Vagina (tissue), 2 donors: ENCODE results near the gene HNRNPU. TPM values are rescaled to one million over a fixed set of nuclear protein-coding genes. Genes with fewer than 3 reads are reported as not detected.

ENCODE experiments used
- DNase-seq, 2 donors: peaks; one replicate each; pipeline ENCODE4 v3.0.0-alpha.2; 2017; ENCODE audit errors: extremely low spot score in 2 of 2
- H3K27ac ChIP-seq: fragments of 200-600 bp; sonication (generic); one replicate; pipeline ENCODE4 v1.5.1; 2019
- H3K27me3 ChIP-seq: fragments of 200-600 bp; sonication (generic); one replicate; pipeline ENCODE4 v1.5.1; 2019
- H3K36me3 ChIP-seq, 2 donors: fragments of 200-600 bp; sonication (generic); one replicate each; pipeline ENCODE4 v1.5.1; 2017 to 2019
- H3K4me1 ChIP-seq: fragments of 200-600 bp; sonication (generic); one replicate; pipeline ENCODE4 v1.5.1; 2019
- H3K4me3 ChIP-seq, 2 donors: fragments of 200-600 bp; sonication (generic); 1 replicate in 1 of 2; 2 replicates in 1 of 2; pipeline ENCODE4 v1.5.1; 2016 to 2019
- H3K9me3 ChIP-seq: fragments of 200-600 bp; sonication (generic); one replicate; pipeline ENCODE4 v1.5.1; 2019
- POLR2A ChIP-seq, 2 donors: fragments of 450-650 bp; IDR thresholded peaks; one replicate each; pipeline ENCODE4 v1.6.1; 2017; ENCODE audit warnings: antibody characterized with exemption in 2 of 2, mild to moderate bottlenecking in 2 of 2, moderate library complexity in 2 of 2
- POLR2AphosphoS5 ChIP-seq, 2 donors: sonication (generic); formaldehyde crosslinking; IDR thresholded peaks; one replicate each; pipeline ENCODE4 v1.9.0; 2017; ENCODE audit warnings: antibody characterized with exemption in 2 of 2, mild to moderate bottlenecking in 2 of 2, low read depth in 1 of 2; ENCODE audit not compliant: insufficient read depth in 1 of 2
- intact Hi-C: fragments of 100-400 bp; cut with DNase I; formaldehyde crosslinking; loops from one replicate; pipeline ENCODE4 v1.15.1; 2023
- total RNA-seq: library from RNA; depleted of rRNA; stranded (reverse); fragments of >200 nt; gene quantifications from one replicate; pipeline ENCODE4 v1.2.3, GENCODE V29; 2016
- TF ChIP-seq, protein P1 (sequence below), 3 experiments: fragments of 450-650 bp in 2 of 3; fragments of 200-600 bp in 1 of 3; sonication (generic) in 1 of 3; IDR thresholded peaks; one replicate each; pipeline ENCODE4 v1.5.1; 2017 to 2019; ENCODE audit warnings: antibody characterized with exemption in 3 of 3, mild to moderate bottlenecking in 2 of 3, moderate library complexity in 2 of 3

Gene HNRNPU
- total RNA-seq, 1 donor from 2014 or later: 293 TPM

- Histone ChIP-seq H3K4me3 (no peak overlapping the region), H3K4me1 (no peaks in the 10 kb centered on the region), H3K9me3 (no peaks in the 10 kb centered on the region), H3K27ac (no peak overlapping the region), H3K36me3 (no peaks in the 10 kb centered on the region), H3K27me3 (no peaks in the 10 kb centered on the region)
- TF ChIP-seq POLR2A (IDR thresholded peaks at IDR 0.05) (no peak), POLR2AphosphoS5 (IDR thresholded peaks at IDR 0.05; ENCODE audit: insufficient read depth in 1 of 2, low read depth in 1 of 2) (no peak)
- TF ChIP-seq, protein P1, sequence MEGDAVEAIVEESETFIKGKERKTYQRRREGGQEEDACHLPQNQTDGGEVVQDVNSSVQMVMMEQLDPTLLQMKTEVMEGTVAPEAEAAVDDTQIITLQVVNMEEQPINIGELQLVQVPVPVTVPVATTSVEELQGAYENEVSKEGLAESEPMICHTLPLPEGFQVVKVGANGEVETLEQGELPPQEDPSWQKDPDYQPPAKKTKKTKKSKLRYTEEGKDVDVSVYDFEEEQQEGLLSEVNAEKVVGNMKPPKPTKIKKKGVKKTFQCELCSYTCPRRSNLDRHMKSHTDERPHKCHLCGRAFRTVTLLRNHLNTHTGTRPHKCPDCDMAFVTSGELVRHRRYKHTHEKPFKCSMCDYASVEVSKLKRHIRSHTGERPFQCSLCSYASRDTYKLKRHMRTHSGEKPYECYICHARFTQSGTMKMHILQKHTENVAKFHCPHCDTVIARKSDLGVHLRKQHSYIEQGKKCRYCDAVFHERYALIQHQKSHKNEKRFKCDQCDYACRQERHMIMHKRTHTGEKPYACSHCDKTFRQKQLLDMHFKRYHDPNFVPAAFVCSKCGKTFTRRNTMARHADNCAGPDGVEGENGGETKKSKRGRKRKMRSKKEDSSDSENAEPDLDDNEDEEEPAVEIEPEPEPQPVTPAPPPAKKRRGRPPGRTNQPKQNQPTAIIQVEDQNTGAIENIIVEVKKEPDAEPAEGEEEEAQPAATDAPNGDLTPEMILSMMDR (IDR thresholded peaks at IDR 0.05): no peak
- no peak for DNase-seq
- intact Hi-C loops: no loop called here
Measured at GRCh38 chr1:244878681-244879080, 14.3 kb upstream of the HNRNPU start.

DNA sequence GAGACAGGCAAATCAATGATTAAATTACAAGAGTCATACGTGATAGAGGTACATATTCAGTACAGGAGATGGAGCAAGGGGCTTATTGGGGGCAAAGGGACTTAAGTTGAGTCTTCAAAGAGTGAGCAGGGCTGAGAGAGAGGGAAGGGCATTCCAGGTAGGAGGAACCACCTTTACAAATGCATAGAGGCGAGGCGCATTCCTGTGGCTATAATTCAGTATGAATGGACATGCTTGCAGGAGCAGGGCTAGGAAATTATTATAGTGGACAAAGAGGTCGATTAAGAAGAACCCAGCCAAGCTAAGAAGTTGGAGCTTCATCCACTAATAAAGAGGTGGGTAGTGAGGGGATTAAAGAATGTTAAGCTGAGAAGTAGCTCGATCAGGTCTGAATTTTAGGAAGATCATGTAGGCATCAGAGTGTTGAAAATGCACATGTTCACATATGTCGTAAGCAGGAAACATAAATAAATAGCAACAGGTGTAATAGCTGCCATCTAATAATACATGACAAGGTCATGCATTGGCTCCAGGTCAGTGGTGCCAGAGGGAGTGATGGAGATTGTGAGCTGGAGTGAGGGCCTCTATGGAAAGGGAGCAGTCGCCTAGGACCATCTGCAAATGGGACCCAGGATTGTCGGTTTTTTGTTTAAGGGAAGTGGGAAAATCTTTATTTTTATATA, 12.0 kb upstream of the HNRNPU start:
- DNase-seq: no peak
- no peak overlapping the region for H3K4me3 ChIP-seq
- intact Hi-C loops: no loop called here
- TF ChIP-seq POLR2A (IDR thresholded peaks at IDR 0.05) (no peak), POLR2AphosphoS5 (IDR thresholded peaks at IDR 0.05; ENCODE audit: insufficient read depth in 1 of 2, low read depth in 1 of 2) (no peak)
- TF ChIP-seq, protein P1 (IDR thresholded peaks at IDR 0.05): no peak
- H3K4me1 ChIP-seq: no peaks in the 10 kb centered on the region
- H3K36me3 ChIP-seq: no peaks in the 10 kb centered on the region
- no peaks in the 10 kb centered on the region for H3K27me3 ChIP-seq
- H3K9me3 ChIP-seq: no peaks in the 10 kb centered on the region
- no peak overlapping the region for H3K27ac ChIP-seq

DNA sequence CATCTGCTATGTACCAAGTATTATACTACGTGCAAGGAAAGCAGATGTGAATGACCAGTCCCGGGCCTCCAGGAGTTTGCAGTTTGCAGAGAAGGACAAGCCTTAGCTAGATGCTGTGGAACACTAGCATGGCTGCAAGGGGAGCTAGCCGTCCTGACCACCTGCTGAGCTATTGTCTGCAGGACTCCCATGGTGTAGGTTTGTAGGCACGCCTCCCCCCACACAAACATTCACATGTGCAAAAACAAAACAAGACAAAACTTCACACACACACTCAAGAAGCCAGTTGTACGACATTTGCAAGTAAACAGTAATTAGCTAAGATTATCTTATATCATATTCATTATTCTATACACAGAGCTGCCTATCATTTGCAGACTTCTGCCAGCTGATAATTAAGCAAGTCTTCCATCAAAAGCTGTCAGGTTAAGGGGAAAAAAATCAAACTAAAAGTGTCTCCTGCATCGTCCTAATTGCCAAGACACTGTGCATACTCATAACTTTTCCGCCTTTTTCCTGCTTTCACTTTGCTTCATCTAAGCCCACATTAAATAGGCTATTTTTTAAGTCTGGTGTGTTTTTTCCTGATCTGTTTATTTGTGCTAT, 10.7 kb upstream of the HNRNPU start:
- H3K27me3 ChIP-seq: no peaks in the 10 kb centered on the region
- intact Hi-C loops: no loop called here

DNA sequence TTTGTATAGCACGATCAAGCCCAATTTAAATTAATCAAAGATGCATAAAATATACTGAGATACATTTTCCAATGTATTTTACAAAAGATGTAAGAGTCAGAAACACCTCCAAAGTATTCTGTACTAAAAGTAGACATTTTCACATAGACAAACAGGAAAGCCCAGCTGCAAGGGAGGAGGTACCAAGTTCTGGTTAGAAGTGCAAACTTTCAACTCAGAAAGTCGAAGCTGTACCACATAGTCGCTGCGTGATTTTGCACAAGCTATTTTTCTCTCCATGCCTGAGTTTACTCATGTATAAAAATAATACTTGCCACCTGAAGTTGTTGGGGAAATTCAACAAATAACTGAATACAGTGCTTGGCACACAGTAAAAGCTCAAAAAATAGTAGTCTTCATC, 5.6 kb upstream of the HNRNPU start:
- Histone ChIP-seq H3K27me3 (no peaks in the 10 kb centered on the region), H3K36me3 (no peaks in the 10 kb centered on the region), H3K4me3 (no peak overlapping the region), H3K9me3 (no peaks in the 10 kb centered on the region), H3K4me1 (peaks cover 4% of the 10 kb centered on the region), H3K27ac (no peak overlapping the region)
- DNase-seq: no peak
- TF ChIP-seq, protein P1 (IDR thresholded peaks at IDR 0.05): no peak
- TF ChIP-seq POLR2AphosphoS5 (IDR thresholded peaks at IDR 0.05; ENCODE audit: insufficient read depth in 1 of 2, low read depth in 1 of 2) (no peak), POLR2A (IDR thresholded peaks at IDR 0.05) (no peak)
- intact Hi-C loops: loop anchor here (10.0 kb wide), 1 partner anchor 825 kb away; no protein-coding TSS in a partner anchor

More for the DNA sequence above, 10.7 kb upstream of the HNRNPU start:
- Histone ChIP-seq H3K36me3 (no peaks in the 10 kb centered on the region), H3K4me1 (no peaks in the 10 kb centered on the region), H3K27ac (no peak overlapping the region), H3K4me3 (no peak overlapping the region), H3K9me3 (no peaks in the 10 kb centered on the region)
- TF ChIP-seq, protein P1 (IDR thresholded peaks at IDR 0.05): no peak
- TF ChIP-seq POLR2A (IDR thresholded peaks at IDR 0.05): no peak
- TF ChIP-seq POLR2AphosphoS5 (IDR thresholded peaks at IDR 0.05; ENCODE audit: insufficient read depth in 1 of 2, low read depth in 1 of 2): no peak
- DNase-seq: no peak

DNA sequence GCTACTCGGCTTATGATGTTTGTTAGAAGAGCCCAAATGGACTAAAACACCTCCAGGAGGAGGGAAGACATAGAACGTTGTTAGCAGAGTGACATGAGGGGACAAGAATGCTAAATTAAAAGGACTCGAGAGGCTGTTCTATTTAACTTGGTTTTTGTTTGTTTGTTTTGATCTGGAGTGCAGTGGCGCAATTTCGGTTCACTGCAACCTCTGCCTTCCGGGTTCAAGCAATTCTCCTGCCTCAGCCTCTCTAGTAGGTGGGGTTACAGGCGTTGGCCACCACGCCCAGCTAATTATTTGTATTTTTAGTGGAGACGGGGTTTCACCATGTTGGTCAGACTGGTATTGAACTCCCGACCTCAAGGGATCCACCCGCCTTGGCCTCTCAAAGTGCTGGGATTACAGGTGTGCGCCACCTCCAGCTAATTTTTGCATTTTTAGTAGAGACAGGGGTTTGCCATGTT, 5.1 kb upstream of the HNRNPU start:
- intact Hi-C loops: loop anchor here (10.0 kb wide), 1 partner anchor 825 kb away; no protein-coding TSS in a partner anchor
- no peaks in the 10 kb centered on the region for H3K9me3 ChIP-seq
- TF ChIP-seq POLR2AphosphoS5 (IDR thresholded peaks at IDR 0.05; ENCODE audit: insufficient read depth in 1 of 2, low read depth in 1 of 2) (no peak), POLR2A (IDR thresholded peaks at IDR 0.05) (no peak)
- TF ChIP-seq, protein P1 (IDR thresholded peaks at IDR 0.05): no peak
- no peak for DNase-seq
- no peaks in the 10 kb centered on the region for H3K36me3 ChIP-seq
- no peak overlapping the region for H3K4me3 ChIP-seq
- H3K27ac ChIP-seq: no peak overlapping the region
- H3K4me1 ChIP-seq: peaks cover 6% of the 10 kb centered on the region
- no peaks in the 10 kb centered on the region for H3K27me3 ChIP-seq
